ENCODE data around the gene PCNT.
"Not testable (repeated sequence)": the region's sequence is repeated elsewhere in the genome, so short reads cannot be mapped to it uniquely, and the experiment has no call there.

Gene PCNT

DNA sequence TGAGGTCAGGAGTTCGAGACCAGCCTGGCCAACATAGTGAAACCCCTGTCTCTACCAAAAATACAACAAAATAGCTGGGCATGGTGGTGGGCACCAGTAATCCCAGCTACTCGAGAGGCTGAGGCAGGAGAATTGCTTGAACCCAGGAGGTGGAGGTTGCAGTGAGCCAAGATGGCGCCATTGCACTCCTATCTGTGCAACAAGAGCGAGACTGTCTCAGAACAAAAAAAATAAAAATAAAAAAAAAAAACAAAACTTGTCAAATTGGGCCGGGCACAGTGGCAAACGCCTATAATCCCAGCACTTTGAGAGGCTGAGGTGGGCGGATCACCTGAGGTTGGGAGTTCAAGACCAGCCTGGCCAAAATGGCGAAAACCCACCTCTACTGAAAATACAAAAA, 13.7 kb upstream of the PCNT start:
- not testable (repeated sequence) for DNase-seq

DNA sequence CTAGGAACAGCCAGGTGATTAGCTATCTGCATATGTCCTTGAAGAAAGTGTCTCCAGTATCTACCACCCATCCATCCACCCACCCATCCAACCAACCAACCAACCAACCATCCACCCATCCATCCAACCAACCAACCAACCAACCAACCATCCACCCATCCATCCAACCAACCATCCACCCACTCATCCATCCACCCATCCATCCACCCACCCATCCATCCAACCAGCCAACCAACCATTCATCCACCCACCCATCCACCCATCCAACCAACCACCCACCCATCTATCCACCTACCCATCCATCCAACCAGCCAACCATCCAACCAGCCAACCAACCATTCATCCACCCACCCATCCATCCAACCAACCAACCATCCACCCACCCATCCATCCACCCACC, 12.4 kb upstream of the PCNT start:
- no peak for DNase-seq

DNA sequence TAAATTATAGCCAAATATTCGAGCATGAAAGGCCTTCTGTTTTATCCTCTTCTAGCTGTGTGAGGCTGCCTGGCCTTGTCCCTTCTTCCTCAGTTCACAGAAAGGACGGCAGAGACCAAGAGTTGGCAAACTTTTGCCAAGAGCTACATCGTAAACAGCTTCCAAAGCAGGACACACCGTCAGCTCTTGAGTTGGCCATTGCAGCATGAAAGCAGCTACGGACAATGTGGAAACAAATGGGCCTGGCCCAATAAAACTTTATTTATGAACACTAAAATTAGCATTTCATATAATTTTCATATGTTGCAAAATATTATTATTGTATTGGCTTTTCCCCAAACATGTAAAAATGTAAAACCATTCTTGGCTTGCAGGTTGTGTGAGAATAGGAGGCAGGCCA, 11.0 kb upstream of the PCNT start:
- DNase-seq = no peak

DNA sequence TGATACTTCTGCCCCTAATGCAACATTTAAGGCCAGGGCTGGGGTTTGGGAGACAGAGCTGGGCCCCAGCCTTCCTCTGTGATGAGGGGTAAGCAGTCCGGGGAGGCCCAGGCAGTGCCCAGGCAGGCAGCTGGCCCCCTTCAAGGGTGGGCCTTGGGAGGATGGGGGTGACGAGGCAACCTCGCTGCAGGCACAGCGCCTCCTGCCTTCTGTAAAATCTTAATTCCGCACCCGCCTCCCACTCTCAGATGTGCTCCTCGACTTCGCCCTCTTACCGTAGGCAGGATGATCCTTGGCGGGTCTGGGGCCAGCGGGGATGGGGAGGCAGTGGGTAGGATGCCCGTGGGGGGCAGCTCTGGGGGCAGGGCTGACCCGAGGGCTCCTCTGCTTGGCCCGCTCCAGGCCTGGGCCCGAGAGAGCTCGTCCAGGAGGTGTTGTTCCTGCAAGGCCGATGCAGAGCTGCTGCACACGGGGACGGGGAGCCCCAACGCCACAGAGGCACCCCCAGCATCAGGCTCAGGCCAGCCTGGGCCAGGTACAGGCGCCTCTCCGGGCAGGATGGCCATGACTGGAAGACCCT, 9.4 kb upstream of the PCNT start:
- no peak for DNase-seq

- no peak for DNase-seq
Measured at GRCh38 chr21:46316708-46317324, 7.1 kb upstream of the PCNT start.

- DNase-seq = no peak
Measured at GRCh38 chr21:46317710-46318463, 6.1 kb upstream of the PCNT start.

DNA sequence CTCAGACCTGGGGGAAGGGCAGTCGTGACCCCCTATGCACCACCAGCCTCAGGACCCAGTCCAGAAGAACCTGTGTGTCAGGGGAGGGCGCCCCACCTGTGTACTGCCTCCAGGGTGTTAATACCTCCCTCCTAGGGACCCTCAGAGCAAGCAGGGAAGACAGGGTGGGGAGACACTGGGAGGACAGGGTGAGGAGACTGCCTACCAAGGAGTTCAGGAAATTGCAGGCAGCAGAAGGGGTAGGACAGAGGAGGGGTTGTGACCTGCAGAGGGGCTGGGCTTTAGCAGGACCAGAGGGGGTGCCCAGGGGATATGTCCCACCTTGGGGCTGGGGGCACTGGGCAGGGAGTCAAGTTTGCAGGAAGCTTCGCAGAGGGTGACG, 5.5 kb upstream of the PCNT start:
- no peak for DNase-seq

GRCh38 chr21:46319186-46319585, 4.8 kb upstream of the PCNT start:
- no peak for DNase-seq

- DNase-seq = no peak
Measured at GRCh38 chr21:46320331-46320801, 3.6 kb upstream of the PCNT start.

- DNase-seq = no peak
Measured at GRCh38 chr21:46322351-46323226, 1.4 kb upstream of the PCNT start.

DNA sequence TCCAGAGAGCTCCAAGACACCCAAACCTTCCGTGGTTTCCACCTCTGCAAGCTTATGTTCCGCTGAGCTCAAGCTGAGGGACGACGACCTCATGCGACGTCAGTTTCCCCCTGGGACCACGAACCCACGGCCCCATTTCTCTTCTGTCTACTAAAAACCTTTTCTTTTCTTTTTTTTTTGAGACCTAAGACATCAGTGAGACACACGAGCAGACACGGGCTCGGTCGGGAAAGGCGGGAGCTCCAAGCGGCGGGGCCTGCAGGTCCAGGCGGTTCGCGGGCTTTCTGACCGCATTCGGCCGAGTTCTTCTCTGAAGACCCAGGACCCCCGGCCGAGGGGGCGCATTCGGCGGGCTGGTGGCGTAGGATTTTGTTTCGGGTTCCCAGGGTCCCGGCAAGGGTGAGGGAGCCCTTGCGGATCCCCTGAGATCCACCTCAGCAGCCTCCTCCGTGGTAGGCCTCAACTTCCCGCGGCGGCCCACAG, 688 bp upstream of the PCNT start:
- no peak for DNase-seq

DNA sequence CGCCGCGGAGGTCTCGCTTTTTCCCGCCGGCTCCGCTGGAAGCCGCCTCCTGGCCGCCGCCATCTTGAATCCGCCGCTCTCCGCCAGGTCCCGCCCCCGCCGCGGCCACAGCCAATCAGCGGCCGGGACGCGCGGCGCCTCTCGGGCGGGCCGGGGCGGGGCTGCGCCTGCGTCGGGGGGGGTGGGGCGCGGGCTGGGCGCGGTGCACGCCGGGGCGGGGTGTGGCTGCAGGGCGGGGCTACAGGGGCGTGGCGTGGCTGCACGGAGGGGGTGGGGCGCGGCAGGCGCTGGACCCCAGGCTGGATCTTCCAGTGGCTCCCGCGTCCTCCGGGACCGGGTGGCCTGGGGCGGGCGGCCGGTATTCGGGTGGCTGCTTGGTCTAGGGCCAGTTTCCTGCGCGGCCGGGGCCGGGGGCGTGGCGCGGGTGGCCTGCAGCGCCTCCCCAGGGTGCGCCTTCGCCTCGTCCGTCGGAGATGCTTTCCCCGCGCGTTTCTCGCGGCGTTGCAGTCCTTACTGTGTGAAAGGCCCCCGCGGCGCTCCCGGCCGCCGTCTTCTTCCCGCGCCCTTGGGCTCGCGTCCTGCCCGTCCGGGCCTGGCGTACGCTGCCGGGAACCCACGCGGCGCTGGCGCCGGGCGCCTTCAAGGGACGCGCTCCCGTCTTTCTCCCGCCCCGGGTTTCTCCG, 575 bp downstream of the PCNT start:
- DNase-seq = peak; percentile 86

- DNase-seq = peak; percentile 27
Measured at GRCh38 chr21:46325073-46325912, 1.3 kb downstream of the PCNT start.

- no peak for DNase-seq
Measured at GRCh38 chr21:46326110-46326703, 2.3 kb downstream of the PCNT start.

DNA sequence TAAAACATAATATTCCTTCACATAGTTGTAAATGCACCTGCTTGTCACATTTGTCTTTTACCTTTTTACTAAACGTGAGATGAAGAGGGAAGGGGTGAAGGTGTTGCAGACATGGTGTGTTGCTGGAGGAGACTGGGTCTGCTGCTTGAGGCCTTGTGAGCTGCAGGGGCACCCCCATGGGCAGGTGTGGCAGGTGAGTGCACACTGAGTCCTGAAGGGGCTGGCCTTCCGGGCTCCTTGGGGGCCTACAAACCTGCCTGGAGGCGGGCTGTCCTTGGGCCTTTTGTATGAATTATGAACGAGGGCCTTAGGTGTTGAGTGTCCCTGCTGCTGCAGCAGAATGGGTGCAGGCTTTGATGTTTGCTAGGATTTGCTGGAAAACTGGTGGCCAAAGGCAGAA, 3.8 kb downstream of the PCNT start:
- DNase-seq = no peak

- DNase-seq = no peak
Measured at GRCh38 chr21:46328151-46328550, 4.2 kb downstream of the PCNT start.

GRCh38 chr21:46329796-46330195, 5.8 kb downstream of the PCNT start:
- DNase-seq = no peak

DNA sequence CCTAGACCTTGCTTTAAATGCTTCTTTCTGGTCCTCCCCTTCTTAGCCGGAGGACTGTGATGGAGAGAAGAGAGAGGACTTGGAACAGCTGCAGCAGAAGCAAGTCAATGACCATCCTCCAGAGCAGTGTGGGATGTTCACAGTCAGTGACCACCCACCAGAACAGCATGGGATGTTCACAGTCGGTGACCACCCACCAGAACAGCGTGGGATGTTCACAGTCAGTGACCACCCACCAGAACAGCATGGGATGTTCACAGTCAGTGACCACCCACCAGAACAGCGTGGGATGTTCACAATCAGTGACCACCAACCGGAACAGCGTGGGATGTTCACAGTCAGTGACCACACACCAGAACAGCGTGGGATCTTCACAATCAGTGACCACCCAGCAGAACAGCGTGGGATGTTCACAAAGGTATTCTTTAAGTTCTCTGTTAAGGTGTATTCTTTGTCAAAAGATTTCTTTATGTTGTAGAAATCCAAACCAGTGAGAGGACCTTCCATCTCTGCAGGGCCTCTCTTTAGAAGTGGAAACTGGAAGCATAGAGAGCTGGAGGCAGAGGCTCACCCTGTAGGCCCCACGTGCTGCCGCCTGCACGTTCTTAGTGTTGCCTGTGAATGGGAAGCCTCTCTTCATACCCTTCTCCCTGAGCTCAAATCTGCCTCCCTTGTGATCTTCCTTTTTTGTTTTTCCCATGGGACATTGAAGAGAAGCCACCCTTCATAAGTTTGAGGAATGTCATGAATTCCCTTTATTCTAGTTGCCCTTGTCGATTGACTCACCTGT, 10.6 kb downstream of the PCNT start:
- no peak for DNase-seq

DNA sequence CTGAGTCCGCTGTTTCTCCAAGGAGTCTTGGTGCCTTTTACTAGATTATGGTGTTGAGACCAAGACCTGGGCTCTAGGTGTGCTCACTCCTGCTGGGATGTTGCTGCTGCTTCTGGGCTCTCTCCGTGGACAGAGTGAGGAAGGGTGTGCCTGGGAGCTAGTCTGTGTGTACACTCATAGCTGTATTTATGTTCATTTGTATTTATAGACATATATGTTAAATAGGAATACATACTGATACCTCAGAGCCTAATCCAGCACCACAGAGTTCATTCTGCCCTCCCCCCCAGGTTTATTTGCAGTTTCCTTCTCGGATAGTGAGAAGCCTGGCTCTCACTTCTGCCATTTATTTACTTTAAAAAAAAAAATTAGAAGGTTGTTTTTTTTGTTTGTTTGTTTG, 12.6 kb downstream of the PCNT start:
- no peak for DNase-seq

DNA sequence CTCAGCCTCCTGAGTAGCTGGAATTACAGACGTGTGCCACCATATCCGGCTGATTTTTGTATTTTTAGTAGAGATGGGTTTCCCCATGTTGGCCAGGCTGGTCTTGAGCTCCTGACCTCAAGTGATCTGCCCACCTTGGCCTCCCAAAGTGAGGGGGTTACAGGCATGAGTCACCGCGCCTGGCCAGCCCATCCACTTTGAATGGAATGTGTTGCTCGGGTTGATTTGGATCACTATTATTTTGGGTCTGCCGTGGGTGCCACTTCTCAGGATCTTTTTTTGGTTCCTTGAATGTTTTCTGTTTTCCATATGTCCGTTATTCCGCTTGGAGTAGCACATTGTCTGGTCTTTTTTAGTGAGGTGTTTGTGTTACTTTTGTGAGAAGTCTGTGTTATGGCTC, 17.0 kb downstream of the PCNT start:
- DNase-seq = no peak

Data from activated CD4-positive, alpha-beta T cell treated with anti-CD3 and anti-CD28 coated beads, Interleukin-2, amount 50 U/mL, for 1 hour (primary cell).